ENCODE results near the gene OSBPL10. TPM values are rescaled to one million over a fixed set of nuclear protein-coding genes. Genes with fewer than 3 reads are reported as not detected.

Gene OSBPL10
- total and polyA plus RNA-seq, 7 donors = 2.3 to 77.7 (median 8.5) TPM

DNA sequence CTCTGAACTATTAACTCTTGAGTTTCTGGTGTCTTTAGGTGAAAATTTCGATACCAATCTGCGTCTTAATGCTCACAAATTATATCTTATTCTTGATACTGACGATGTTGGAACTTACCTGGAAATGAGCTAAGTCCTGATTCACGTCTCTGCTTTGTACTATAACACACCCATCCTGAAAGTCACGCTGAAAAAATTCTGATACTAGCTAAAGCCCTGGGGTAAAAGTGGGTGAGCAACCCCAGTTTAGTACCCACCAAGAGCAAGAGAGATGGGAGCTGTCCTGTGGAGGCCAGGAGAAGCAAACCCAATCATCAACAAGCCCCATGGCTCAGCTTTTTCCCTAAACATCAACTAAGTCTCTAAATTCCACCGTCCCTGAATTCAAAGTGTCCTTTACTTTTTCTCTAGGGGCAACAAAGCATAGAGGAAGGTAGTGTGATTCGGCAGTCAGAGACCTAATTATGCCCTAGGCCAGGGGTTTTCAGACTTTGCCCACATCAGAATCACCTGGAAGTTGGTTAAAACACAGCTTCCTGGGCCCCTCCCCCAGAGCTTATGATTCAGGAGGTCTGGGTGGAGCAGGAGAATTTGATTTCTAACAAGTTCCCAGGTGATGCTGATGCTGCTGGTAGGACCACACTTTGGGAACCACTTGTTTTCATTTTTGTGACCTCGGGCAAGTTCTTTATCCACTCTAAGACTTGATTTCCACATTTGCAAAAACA is 90.2 kb downstream of the OSBPL10 start:
- H3K27ac ChIP-seq = no peak overlapping the region
- no peaks in the 10 kb centered on the region for H3K36me3 ChIP-seq
- H3K9me3 ChIP-seq = no peaks in the 10 kb centered on the region
- H3K4me1 ChIP-seq = peaks cover 0 to 27% (median 20%) of the 10 kb centered on the region in 4 donors
- DNase-seq = no peak
- 90 to 91% methylated on average over 8 of the region's 8 CpGs for WGBS, 2 donors
- H3K27me3 ChIP-seq = no peaks in the 10 kb centered on the region
- H3K4me3 ChIP-seq = no peak overlapping the region
- intact Hi-C loops (cut with DNase I) = no loop called here
- TF ChIP-seq, protein P1, sequence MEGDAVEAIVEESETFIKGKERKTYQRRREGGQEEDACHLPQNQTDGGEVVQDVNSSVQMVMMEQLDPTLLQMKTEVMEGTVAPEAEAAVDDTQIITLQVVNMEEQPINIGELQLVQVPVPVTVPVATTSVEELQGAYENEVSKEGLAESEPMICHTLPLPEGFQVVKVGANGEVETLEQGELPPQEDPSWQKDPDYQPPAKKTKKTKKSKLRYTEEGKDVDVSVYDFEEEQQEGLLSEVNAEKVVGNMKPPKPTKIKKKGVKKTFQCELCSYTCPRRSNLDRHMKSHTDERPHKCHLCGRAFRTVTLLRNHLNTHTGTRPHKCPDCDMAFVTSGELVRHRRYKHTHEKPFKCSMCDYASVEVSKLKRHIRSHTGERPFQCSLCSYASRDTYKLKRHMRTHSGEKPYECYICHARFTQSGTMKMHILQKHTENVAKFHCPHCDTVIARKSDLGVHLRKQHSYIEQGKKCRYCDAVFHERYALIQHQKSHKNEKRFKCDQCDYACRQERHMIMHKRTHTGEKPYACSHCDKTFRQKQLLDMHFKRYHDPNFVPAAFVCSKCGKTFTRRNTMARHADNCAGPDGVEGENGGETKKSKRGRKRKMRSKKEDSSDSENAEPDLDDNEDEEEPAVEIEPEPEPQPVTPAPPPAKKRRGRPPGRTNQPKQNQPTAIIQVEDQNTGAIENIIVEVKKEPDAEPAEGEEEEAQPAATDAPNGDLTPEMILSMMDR (IDR thresholded peaks at IDR 0.05) = no peak
- no peak for TF ChIP-seq POLR2AphosphoS5 (IDR thresholded peaks at IDR 0.05)
- no peak for TF ChIP-seq POLR2A (IDR thresholded peaks at IDR 0.05)
- TF ChIP-seq EP300 (IDR thresholded peaks at IDR 0.05) = no peak

DNA sequence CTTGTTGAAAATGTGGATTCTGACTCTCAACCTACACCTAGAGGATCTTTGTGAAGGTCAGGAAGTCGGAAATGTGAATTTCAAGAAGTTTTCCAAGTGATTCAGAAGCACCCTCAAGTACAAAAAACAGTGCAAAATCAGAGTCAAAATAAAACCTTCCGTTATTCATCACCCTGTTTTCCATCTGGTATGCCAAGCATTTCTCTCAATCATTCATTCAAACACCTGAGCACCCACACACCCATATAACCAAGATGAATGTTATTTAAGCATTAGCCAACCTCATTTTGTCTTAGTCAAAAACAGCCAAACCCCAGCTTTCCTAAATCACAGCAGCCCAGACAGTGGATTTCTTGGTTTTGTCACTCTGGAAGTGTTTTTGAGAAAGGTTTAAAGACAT is 91.1 kb downstream of the OSBPL10 start:
- H3K9me3 ChIP-seq = no peaks in the 10 kb centered on the region
- intact Hi-C loops (cut with DNase I) = no loop called here

DNA sequence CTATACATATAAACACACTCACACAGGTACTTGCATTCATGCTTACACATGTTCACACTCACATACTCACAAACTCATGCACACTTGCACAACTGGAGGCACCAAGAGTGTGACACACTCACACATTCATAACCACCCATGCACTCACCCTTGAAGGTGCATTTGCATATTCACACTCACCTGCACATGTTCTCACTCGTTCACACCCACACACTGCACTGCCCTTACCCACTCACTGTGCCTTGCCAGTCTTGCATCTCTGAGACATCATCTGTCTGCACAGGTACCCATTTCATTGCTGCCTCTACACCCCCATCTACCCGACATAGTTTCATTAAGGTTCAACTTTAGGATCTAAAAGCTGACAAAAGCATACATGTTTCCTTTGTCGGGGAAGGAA is 95.8 kb downstream of the OSBPL10 start:
- WGBS, 2 donors = 82 to 93% methylated on average over 3 of the region's 3 CpGs
- TF ChIP-seq, protein P1 (IDR thresholded peaks at IDR 0.05) = no peak
- no peak for TF ChIP-seq POLR2A (IDR thresholded peaks at IDR 0.05)
- TF ChIP-seq EP300 (IDR thresholded peaks at IDR 0.05) = no peak
- TF ChIP-seq POLR2AphosphoS5 (IDR thresholded peaks at IDR 0.05) = no peak
- no peaks in the 10 kb centered on the region for H3K9me3 ChIP-seq

More for the DNA sequence above, 91.1 kb downstream of the OSBPL10 start:
- no peaks in the 10 kb centered on the region for H3K27me3 ChIP-seq
- no peaks in the 10 kb centered on the region for H3K36me3 ChIP-seq
- WGBS, 2 donors = 92 to 96% methylated on average over 2 of the region's 2 CpGs
- H3K4me1 ChIP-seq = peaks cover 0 to 27% (median 22%) of the 10 kb centered on the region in 4 donors
- no peak overlapping the region for H3K27ac ChIP-seq
- no peak for DNase-seq
- no peak for TF ChIP-seq POLR2A (IDR thresholded peaks at IDR 0.05)
- TF ChIP-seq, protein P1 (IDR thresholded peaks at IDR 0.05) = no peak
- no peak for TF ChIP-seq EP300 (IDR thresholded peaks at IDR 0.05)
- no peak for TF ChIP-seq POLR2AphosphoS5 (IDR thresholded peaks at IDR 0.05)
- no peak overlapping the region for H3K4me3 ChIP-seq

DNA sequence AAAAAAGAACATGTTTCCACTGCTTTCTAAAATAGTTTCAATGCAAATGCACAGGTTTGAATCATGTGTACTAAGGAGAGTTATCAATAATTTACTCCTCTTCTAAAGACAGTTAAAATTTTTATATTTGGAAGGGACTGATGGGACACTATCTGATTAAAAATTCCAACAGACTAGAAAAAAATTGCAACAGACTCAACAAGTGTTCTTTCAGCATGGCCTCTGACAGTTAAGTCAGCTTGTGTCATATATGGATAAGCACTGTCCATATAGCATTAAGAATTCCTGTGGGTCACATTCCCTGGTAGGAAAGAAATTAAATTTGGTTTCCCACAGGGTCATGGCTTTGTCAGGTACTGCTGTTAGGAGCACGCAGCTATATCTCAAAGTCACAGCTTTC is 96.8 kb downstream of the OSBPL10 start:
- Histone ChIP-seq H3K4me3 (no peak overlapping the region), H3K4me1 (peaks cover 0 to 10% (median 0%) of the 10 kb centered on the region in 4 donors), H3K36me3 (no peaks in the 10 kb centered on the region), H3K9me3 (no peaks in the 10 kb centered on the region), H3K27me3 (no peaks in the 10 kb centered on the region), H3K27ac (no peak overlapping the region)
- WGBS, 2 donors = 97 to 100% methylated on average over 1 of the region's 1 CpG
- intact Hi-C loops (cut with DNase I) = no loop called here
- DNase-seq = no peak
- TF ChIP-seq POLR2AphosphoS5 (IDR thresholded peaks at IDR 0.05) (no peak), POLR2A (IDR thresholded peaks at IDR 0.05) (no peak), EP300 (IDR thresholded peaks at IDR 0.05) (no peak)
- TF ChIP-seq, protein P1 (IDR thresholded peaks at IDR 0.05) = no peak

More for the DNA sequence above, 95.8 kb downstream of the OSBPL10 start:
- Histone ChIP-seq H3K27ac (no peak overlapping the region), H3K27me3 (no peaks in the 10 kb centered on the region), H3K36me3 (no peaks in the 10 kb centered on the region), H3K4me1 (peaks cover 0 to 10% (median 0%) of the 10 kb centered on the region in 4 donors), H3K4me3 (no peak overlapping the region)
- DNase-seq = no peak
- intact Hi-C loops (cut with DNase I) = no loop called here
